Stimulated activated CD4-positive, alpha-beta T cell treated with anti-CD3 and anti-CD28 coated beads, Interleukin-2, amount 100 ng/mL, for 48 hours (primary cell): ENCODE results near the gene FAM83D.
"Not testable (repeated sequence)": the region's sequence is repeated elsewhere in the genome, so short reads cannot be mapped to it uniquely, and the experiment has no call there.

ENCODE experiments used
- DNase-seq, 2 donors: peaks; one replicate each; pipeline ENCODE4 v3.0.0-alpha.2; 2020

Gene FAM83D

DNA sequence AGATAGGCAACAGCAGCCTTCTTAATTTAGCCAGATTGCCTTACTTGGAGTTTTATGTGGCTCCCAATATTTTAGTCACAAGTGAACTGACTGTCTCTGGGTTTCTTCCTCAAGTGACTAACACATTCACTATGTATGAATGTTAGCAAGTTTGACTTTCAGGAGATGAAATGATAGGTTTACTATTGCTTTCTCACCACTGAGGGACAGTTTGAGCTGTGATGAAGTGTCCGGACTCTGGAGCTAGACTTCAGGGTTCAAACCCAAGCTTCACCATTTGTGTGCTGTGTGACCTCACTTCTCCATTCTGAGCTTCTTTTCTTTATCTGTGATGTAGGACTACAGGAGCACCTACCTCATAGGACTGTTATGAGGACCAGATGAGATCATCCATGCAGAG, 44.1 kb downstream of the FAM83D start:
- DNase-seq, result no peak

DNA sequence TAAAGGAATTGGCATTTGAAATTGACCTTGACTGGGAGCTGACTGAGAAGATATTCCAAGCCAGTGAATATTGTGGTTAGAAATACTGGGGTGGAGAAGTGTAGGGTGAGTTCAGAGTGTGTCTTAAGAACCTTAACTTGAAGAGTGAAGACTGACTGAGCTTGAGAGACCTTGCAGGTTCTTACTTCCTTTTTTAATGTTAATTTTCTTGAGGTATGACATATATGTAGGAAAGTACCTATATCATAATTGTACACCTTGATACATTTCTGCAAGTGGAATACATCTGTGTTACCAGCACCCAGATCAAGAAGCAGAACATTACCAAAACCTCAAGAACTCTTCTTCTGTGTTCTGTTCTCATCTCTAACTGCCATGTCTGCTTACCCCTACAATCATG, 46.9 kb downstream of the FAM83D start:
- DNase-seq, result no peak

DNA sequence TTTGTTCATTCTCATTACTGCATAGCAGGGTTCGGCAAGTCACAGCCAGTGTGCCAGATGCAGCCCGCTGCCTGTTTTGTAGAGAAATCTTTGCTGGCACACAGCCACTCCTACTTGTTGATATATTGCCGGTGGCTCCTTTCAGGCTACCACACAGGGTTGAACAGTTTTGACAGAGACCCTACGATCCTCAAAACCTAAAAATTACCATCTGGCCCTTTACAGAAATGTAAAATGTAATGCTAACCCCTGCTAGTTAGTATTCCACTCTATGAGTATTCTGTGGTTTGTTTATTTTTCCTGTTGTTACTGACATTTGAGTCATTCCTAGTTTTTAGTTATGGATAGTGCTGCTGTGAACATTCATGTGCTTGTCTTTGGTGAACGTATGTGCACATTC, 47.4 kb downstream of the FAM83D start:
- DNase-seq, result no peak

DNA sequence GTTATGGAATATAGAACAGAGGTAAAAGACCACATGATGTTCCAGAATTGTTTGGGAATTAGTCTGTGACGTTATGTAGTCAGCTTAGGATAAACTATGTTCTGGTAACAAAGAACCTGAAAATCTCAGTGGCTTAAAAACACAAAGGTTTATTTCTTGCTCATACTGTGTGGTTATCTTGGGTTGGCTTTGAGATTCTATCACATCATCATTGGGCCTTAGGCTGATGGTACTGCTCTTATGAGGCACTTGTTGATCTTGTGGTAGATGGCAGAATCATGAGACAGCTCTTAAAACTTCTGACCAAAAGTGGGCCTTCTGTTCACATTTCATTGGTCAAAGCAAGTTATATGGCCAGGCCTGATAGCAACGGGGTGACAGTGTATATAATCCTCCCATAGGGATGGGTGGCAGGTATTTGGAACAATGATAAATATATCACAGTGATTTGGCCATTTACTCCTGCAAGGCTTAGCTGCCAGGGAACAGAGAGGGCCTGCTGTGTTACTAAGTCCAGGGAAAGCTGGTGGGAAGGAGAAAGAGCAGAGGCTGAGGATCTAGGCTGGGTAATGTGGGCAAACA, 49.4 kb downstream of the FAM83D start:
- no peak for DNase-seq

DNA sequence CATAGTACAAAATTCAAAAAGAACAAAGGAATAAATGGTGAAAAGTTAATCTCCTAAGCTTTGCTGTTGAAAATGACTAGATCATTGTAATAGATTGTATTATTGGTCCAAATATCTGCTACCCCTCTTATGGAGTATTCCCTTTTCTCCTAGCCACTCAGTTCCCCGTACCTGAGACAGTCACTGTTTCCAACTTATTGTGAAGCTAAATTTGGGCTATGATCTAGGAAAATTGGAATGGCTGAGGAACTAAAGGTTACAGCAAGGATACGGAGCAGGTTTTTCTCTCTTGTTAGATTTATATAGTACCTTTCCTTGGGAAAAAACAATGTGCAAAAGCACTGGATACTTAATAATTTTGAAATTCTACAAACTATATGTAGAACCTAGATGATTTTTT, 53.2 kb downstream of the FAM83D start:
- DNase-seq, result no peak

DNA sequence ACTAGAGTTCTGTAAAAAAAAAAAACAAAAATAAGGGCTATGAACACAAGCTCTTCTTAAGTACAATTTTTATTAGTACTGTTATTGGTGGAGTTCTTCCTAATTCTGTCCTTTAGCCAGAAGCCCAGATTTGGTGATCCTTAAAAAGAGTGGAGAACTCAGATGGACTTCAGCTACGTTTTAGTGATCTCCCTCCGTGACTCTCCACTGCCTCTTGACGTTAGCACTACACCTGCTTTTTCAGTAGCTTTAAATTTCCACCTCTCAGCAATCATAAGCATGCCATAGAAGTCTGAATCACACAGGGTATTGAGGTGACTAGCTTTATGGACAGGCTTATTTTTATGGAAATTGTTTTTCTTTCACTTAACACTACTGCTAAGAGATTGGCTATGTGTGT, 53.6 kb downstream of the FAM83D start:
- no peak for DNase-seq

DNA sequence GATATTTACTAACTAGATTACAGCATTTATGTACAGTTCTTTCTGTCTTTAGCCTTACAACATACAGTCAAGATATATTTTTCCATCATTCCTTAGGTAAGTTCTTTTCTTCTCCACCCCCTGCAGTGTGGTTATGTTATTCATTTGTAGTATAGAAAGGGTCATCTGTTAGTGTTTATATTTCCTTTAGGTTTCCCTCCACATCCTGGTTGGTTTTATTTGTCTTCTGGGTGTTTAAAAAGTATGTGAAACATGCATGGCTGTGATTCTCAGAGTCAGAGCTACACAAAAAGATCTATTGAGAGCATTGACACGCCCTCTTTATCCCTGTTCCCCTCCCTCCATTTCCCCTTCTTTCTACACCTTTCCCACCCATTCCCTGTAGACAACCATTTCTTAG, 56.1 kb downstream of the FAM83D start:
- no peak for DNase-seq

DNA sequence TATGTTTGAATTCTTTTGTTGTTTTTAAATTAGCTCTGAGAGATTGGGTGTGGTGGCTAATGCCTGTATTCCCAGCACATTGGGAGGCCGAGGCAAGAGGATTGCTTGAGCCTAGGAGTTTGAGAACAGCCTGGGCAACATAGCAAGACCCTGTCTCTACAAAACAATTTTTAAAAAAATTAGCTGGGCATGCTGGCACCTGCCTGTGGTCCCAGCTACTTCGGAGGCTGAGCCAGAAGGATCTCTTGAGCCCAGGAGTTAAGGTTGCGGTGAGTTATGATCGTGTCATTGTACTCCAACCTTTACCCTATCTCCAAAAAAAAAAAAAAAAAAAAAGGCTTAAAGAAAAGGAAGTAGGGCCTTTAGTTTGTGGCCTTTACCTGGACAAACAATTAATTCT, 58.8 kb downstream of the FAM83D start:
- no peak for DNase-seq

DNA sequence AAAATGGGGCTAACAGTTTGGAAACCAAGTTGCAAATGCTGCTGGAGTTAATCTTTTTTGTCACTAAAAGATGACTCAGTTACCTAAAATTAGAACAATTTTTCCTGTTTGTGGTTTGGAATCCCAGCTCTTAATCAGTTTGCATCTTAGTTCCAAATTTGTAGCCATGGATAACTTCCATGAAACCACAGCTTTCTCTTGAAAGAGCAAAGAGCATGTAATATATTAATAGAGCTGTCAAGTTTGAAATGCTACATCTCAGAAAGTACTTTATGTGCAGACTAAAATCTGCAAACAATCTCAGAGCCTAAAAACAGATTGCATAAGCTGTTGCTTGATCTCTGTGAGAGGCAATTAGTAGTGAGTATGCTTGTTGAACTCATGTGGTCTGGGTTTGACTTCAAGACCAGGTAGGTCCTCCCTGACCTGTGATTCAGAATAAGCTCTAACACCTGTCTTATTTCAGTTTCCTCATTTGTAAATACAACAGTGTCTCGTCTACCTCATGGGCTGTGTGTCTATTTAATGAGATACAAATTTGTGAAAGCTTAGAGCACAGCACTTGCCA, 59.5 kb downstream of the FAM83D start:
- no peak for DNase-seq

DNA sequence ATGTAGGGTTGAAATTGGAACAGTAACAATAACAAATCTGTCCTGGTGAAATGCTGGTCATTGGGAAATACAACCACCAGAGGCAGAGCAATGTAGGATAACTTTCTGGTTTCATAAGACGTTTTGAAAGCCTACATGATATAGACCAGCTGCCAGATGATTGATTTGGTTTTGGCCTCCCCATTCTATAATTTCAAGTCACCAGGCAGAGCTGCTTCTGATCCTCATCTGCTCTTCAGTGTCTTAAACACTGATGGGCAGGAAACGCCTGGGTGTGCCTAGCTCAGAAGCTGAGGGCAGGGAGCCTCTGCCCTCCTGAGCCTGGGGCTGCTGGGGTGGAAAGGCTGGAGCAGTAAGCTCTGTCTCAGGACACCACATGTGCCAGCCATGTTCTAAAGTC, 60.4 kb downstream of the FAM83D start:
- no peak for DNase-seq

DNA sequence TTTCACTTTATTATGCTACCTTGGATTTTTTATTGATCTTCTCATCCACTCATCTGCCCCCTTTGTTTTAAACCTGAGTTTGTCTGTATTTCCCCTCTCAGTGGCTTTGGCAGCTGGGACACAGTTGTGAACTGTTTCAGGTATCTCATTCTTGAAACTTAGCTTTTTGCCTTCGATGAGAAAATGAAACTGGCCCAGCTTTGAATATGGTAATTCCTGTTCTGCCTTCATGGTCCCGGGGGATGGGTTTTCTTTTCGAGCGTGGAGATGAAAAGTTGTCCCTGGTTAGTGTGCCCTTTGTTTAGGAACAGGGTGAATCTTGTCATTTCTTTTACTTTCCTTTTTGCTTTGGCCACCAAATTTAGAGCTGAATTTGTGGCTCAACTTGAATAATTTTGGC, 61.6 kb downstream of the FAM83D start:
- no peak for DNase-seq

DNA sequence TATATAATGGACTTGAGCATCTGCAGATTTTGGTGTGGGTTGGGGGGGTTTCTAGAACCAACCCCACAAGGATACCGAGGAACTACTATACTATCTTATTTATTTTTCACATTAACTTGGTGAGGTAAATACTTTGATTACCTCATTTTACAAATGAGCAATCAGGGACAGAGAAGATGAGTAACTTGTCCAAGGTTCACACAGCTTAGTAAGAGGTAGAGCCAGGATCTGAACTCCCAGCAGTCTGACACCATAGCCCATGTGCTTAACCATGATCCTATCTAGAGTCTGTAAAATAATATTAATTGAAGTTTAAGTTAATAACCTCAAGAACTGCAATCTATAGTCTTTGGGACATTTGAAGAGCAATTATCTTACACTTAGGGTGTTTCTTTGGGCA, 64.5 kb downstream of the FAM83D start:
- DNase-seq, result no peak

DNA sequence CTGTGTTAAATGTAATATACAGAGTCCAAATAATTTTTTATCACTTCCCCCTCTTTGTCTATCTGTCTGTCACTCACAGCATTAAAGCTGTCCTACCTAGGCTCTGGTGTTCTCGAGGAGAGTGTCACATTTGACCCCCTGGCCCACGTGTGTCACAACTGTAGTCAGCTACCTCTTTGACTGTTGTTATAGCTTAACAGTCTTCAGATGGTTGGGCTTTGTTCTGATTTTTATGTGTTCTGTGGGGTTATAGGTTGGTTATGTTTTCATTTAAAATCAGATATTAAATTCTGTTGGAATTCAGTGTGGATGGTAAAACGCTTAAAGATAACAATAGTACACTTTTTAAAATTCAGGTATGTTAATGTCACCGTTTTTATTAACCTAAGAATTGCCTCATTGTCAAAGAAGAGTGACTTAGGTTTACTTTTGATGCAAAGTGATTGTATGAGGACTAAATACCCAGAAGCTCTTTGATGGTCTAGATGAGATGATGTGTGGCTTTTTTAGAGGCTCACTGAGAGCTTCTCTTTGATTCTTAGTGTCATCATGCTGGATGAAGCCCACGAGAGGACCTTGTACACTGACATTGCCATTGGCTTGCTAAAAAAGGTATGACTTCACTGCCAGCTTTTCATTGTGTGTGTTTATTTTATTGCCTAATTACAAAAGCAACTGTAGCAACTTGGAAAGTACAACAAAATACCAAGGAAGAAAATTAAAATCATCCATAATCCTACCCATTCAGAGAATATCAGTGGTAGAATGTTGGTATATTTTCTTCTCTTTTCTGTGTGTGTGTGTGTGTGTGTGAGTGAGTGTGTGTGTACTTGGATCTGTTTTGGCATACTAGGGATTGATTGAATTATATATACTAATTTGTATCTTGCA, 65.8 kb downstream of the FAM83D start:
- no peak for DNase-seq

DNA sequence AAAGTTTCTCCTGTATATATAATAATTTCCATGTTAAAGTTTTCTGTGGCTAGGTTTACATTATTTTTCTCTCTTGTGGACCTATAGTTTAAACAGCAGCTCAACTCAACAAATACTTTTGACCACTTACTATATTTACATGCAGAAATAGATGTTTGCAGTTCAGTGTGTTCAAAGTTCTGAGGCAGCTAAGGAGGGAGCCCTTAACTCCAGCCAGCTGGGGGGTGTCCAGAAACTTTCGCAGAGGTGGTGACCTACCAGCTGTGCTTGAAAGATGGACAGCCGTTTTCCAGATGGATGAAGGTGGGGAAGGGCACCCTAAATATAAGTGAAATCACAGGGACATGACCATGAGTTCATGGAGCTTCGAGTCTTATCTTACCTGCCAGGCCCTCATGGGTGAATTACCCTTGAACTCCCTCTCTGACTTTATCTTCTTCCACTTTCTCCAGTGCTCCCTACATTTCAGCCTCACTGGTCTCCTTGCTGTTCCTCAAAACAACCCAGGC, 69.4 kb downstream of the FAM83D start:
- no peak for DNase-seq

DNA sequence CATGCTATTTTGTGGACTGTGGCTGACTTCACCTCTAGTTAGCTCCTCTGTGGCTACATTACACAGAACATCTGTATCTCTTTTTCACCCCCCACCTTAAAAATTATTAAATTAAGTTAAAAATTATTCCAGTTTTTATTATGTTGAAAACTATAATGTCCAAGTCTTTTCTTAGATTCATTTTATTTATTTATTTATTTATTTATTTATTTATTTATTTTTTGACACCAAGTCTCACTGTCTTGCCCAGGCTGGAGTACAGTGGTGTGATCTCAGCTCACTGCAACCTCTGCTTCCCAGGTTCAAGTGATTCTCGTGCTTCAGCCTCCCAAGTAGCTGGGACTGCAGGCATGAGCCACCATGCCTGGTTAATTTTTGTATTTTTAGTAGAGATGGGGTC, 70.6 kb downstream of the FAM83D start:
- DNase-seq, result not testable (repeated sequence)

DNA sequence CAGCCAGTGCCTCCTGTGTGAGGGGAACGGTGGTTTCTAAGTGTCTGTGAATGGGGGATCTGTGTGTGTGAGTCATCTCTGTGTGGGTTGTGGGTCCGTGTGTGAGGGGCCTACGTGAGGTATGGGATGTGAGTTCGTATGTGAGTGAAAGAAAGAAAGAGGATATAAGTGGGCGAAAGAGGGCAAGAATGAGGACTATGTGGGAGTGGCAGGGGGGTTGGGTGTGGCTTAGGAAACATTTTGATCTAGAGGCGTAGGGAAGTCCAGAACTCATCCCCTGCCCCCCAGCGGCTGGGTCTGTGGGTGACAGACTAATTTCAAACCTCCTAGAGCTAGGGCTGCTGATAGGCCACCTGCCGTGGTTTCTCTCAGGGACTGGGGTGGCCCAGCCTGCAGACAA, 71.4 kb downstream of the FAM83D start:
- peak; percentile 48 to 52 for DNase-seq

DNA sequence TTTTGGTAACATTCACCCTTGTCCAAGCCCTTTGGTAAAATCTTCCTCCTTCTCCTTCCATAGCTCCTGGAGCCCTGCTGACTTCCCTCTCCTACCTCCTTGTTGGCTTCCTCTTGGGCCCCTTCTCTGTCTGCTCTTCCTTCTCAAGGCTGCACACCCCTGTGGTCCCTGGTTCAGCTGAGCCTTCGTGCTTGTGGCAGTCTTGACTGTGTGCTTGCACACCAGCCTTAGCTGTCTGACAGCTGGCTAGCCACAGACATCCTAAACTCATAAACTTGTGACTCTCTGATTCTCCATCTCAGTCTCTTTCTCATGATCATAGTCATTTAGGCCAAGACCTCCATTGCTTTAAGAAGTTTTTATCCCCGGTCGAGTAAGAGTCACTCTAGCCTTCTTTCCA, 73.0 kb downstream of the FAM83D start:
- DNase-seq, result no peak

DNA sequence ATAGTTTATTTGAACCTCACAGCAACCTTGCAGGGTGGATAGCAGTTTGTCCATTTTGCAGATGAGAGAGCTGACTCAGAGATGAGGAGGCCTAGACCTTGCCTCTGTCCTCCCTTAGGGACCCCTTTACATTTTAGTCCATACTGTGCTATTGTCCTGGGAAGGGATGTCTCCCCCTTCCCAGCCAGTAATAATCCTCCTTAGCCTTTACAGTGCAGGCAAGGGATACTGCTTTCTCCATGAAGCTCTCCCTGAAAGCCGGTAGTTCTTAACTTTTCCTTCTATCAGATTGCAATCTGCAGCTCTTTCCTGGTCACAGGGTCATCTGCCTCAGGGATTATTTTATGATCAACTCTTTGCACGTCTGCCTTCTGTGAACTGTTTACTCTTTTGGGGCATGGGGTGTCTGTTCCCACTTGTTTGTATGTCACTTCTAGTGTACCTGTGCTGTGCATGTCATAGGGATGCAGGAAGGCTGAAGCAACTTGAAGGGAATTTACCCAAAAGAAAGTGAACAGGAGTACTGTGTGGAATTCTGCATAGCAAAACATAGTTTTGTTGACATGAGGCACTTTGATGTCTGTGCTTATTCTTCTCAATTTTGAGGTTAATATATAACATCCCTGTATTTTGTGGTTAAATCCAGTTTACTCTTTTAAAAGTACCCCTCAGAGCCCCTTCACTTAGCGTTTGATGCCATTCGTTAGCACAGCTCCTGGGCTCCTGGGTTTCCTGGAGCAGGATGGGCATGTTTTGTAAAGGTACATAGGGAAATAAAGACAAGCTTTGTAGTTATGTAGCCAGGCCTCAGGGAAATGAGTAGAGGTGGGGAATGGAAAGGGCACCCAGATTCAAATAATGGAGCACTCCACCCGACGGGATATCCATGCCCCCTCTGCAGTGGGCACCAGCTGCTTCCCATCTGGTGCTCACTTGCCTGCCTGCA, 74.0 kb downstream of the FAM83D start:
- no peak for DNase-seq
